Measurements from ENCODE around the gene PRKAR1B. TPM values are rescaled to one million over a fixed set of nuclear protein-coding genes. Genes with fewer than 3 reads are reported as not detected.

PRKAR1B gene
- total and polyA plus RNA-seq, 2 donors (not counting 1 experiment from before 2014, with no cell fraction given) = 4.5 to 8.6 TPM

- H3K27me3 ChIP-seq (replicated peaks in 1 of 4; ENCODE audit: control extremely low read depth in 1 of 4, control insufficient read depth in 3 of 4, insufficient read depth in 4 of 4, low read length in 3 of 4) = no peaks in the 10 kb centered on the region
- H3K4me2 ChIP-seq (replicated peaks; ENCODE audit: low read depth, low read length, poor library complexity, severe bottlenecking) = no peak overlapping the region
- POLR2A ChIA-PET = no interaction called here
- H3K4me1 ChIP-seq (ENCODE audit: control insufficient read depth in 2 of 2, insufficient read depth in 2 of 2, low read length in 2 of 2) = no peaks in the 10 kb centered on the region
- no peaks in the 10 kb centered on the region for H3K36me3 ChIP-seq (replicated peaks in 1 of 2; ENCODE audit: control extremely low read depth in 1 of 2, control insufficient read depth in 1 of 2, extremely low read depth in 1 of 2, insufficient read depth in 2 of 2, low read length in 1 of 2)
- H4K20me1 ChIP-seq (ENCODE audit: control insufficient read depth, insufficient read depth, low read length, poor library complexity, severe bottlenecking) = no peaks in the 10 kb centered on the region
- no peak overlapping the region for H3K27ac ChIP-seq (ENCODE audit: low read length in 2 of 2)
- no peak for ATAC-seq (ENCODE audit: low read depth)
- 68% methylated on average over 18 of the region's 18 CpGs for WGBS (ENCODE audit: insufficient coverage)
- no peak overlapping the region for H3K4me3 Mint-ChIP-seq
- H3K79me2 ChIP-seq (ENCODE audit: control insufficient read depth, insufficient read depth, low read length) = no peaks in the 10 kb centered on the region
- H3K9me3 ChIP-seq (ENCODE audit: control extremely low read depth in 1 of 3, control insufficient read depth in 2 of 3, insufficient read depth in 1 of 3, low read length in 2 of 3) = peaks cover 0 to 28% (median 0%) of the 10 kb centered on the region in 3 donors
- H3K4me3 ChIP-seq (ENCODE audit: control extremely low read depth in 1 of 5, extremely low read depth in 1 of 5, insufficient read depth in 1 of 5, low read depth in 2 of 5, low read length in 4 of 5) = no peak overlapping the region
- CTCF ChIA-PET = no interaction called here
- DNase-seq = no peak
- TF ChIP-seq EZH2 (IDR thresholded peaks at IDR 0.05; ENCODE audit: borderline replicate concordance, insufficient read depth, low read depth, low read length, poor library complexity, severe bottlenecking) (no peak), CTCF (IDR thresholded peaks at IDR 0.05) (no peak)
- H3K9me3 Mint-ChIP-seq (ENCODE audit: insufficient read depth) = peaks cover 8% of the 10 kb centered on the region
- H3K9ac ChIP-seq (ENCODE audit: low read length) = no peak overlapping the region
- H3K27ac Mint-ChIP-seq = no peak overlapping the region
- H3K27me3 Mint-ChIP-seq = no peaks in the 10 kb centered on the region
- intact Hi-C loops (cut with micrococcal nuclease) = no loop called here
- peaks cover 2% of the 10 kb centered on the region for H3K4me1 Mint-ChIP-seq
- no peak overlapping the region for H2AFZ ChIP-seq (ENCODE audit: insufficient read depth, low read depth, low read length, poor library complexity, severe bottlenecking)
Observed at GRCh38 chr7:585229-585711, 141.8 kb downstream of the PRKAR1B start.

- no peak overlapping the region for H3K27ac Mint-ChIP-seq
- Histone ChIP-seq H3K27ac (ENCODE audit: low read length in 2 of 2) (no peak overlapping the region), H3K36me3 (replicated peaks in 1 of 2; ENCODE audit: control extremely low read depth in 1 of 2, control insufficient read depth in 1 of 2, extremely low read depth in 1 of 2, insufficient read depth in 2 of 2, low read length in 1 of 2) (no peaks in the 10 kb centered on the region), H3K9me3 (ENCODE audit: control extremely low read depth in 1 of 3, control insufficient read depth in 2 of 3, insufficient read depth in 1 of 3, low read length in 2 of 3) (peaks cover 0 to 26% (median 0%) of the 10 kb centered on the region in 3 donors), H3K4me3 (ENCODE audit: control extremely low read depth in 1 of 5, extremely low read depth in 1 of 5, insufficient read depth in 1 of 5, low read depth in 2 of 5, low read length in 4 of 5) (no peak overlapping the region), H3K9ac (ENCODE audit: low read length) (no peak overlapping the region), H3K4me1 (ENCODE audit: control insufficient read depth in 2 of 2, insufficient read depth in 2 of 2, low read length in 2 of 2) (no peaks in the 10 kb centered on the region), H4K20me1 (ENCODE audit: control insufficient read depth, insufficient read depth, low read length, poor library complexity, severe bottlenecking) (no peaks in the 10 kb centered on the region), H3K4me2 (replicated peaks; ENCODE audit: low read depth, low read length, poor library complexity, severe bottlenecking) (no peak overlapping the region), H3K79me2 (ENCODE audit: control insufficient read depth, insufficient read depth, low read length) (no peaks in the 10 kb centered on the region), H3K27me3 (replicated peaks in 1 of 4; ENCODE audit: control extremely low read depth in 1 of 4, control insufficient read depth in 3 of 4, insufficient read depth in 4 of 4, low read length in 3 of 4) (no peaks in the 10 kb centered on the region), H2AFZ (ENCODE audit: insufficient read depth, low read depth, low read length, poor library complexity, severe bottlenecking) (no peak overlapping the region)
- H3K4me1 Mint-ChIP-seq = peaks cover 2% of the 10 kb centered on the region
- CTCF ChIA-PET = no interaction called here
- intact Hi-C loops (cut with micrococcal nuclease) = no loop called here
- ATAC-seq (ENCODE audit: low read depth) (no peak), DNase-seq (no peak)
- no peak overlapping the region for H3K4me3 Mint-ChIP-seq
- H3K9me3 Mint-ChIP-seq (ENCODE audit: insufficient read depth) = peaks cover 8% of the 10 kb centered on the region
- WGBS (ENCODE audit: insufficient coverage) = 98% methylated on average over 7 of the region's 12 CpGs
- POLR2A ChIA-PET = no interaction called here
- H3K27me3 Mint-ChIP-seq = no peaks in the 10 kb centered on the region
- no peak for TF ChIP-seq CTCF (IDR thresholded peaks at IDR 0.05)
- TF ChIP-seq EZH2 (IDR thresholded peaks at IDR 0.05; ENCODE audit: borderline replicate concordance, insufficient read depth, low read depth, low read length, poor library complexity, severe bottlenecking) = no peak
Observed at GRCh38 chr7:584820-585219, 142.3 kb downstream of the PRKAR1B start.

All from B cell (primary cell).